Cardiac muscle cell (in vitro differentiated cells and primary cell): ENCODE measurements around the gene MYOM1. TPM values are rescaled to one million over a fixed set of nuclear protein-coding genes. Genes with fewer than 3 reads are reported as not detected.

Source experiments
- DNase-seq, 2 donors: peaks; one replicate each; pipeline versions ENCODE4 v3.0.0 to v3.0.0-alpha.2; 2010 to 2017; ENCODE audit warnings: low read depth in 1 of 2, low spot score in 1 of 2
- H3K27ac ChIP-seq: fragments of 200-600 bp; sonication (generic); 2 replicates; pipeline ENCODE4 v1.5.1; 2016
- H3K27me3 ChIP-seq: fragments of 200-600 bp; sonication (generic); 2 replicates; pipeline ENCODE4 v1.6.0; 2016; ENCODE audit warnings: control low read depth
- H3K36me3 ChIP-seq: fragments of 200-600 bp; sonication (generic); 2 replicates; pipeline ENCODE4 v1.5.1; 2016; ENCODE audit warnings: control low read depth
- H3K4me1 ChIP-seq: fragments of 200-600 bp; sonication (generic); 2 replicates; pipeline ENCODE4 v1.8.1; 2017; ENCODE audit warnings: low read depth, mild to moderate bottlenecking, mixed run types
- H3K4me3 ChIP-seq: fragments of 200-600 bp; sonication (generic); 2 replicates; pipeline ENCODE4 v1.5.1; 2016; ENCODE audit warnings: mild to moderate bottlenecking
- H3K9me3 ChIP-seq: fragments of 200-600 bp; sonication (generic); 2 replicates; pipeline ENCODE4 v1.5.1; 2017; ENCODE audit warnings: low read depth, mild to moderate bottlenecking, control low read depth
- polyA plus RNA-seq: library from polyadenylated mRNA; unstranded; fragments of >200 nt; fragmentation: Nextera tagmentation; extraction: Ambion mirVana; gene quantifications from 2 replicates; pipeline ENCODE4 v1.2.1, GENCODE V29; 2016
- total RNA-seq: library from RNA; depleted of rRNA; stranded (reverse); fragments of >200 nt; gene quantifications from 2 replicates; pipeline ENCODE4 v1.2.3, GENCODE V29; 2016
- TF ChIP-seq, protein P1 (sequence below): IDR thresholded peaks from 2 replicates; pipeline ENCODE4 v1.5.1; 2012; ENCODE audit warnings: low read depth, mild to moderate bottlenecking, low read length

Gene MYOM1
- total and polyA plus RNA-seq, 2 experiments from 2014 or later: 194 to 219 TPM

DNA sequence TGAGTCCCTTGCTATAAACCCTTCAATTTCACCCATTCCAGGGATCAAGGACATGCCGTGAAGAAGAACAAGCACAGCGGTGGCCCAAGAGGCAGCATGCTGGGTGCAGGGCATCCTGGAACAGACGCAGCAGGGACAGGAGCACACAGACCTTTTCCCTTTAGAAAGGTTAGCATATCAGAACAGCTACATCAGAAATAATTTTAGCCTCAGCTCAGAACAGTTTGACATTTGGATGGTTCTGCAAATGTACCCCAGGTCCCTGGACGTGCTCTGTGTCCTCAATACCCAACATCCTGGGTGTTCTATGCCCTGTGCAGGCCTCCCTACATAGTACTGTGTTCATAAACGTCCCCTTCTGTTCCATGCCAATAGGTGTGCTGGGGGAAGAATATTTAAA, 80.4 kb downstream of the MYOM1 start:
- no peaks in the 10 kb centered on the region for H3K27me3 ChIP-seq
- TF ChIP-seq, protein P1, sequence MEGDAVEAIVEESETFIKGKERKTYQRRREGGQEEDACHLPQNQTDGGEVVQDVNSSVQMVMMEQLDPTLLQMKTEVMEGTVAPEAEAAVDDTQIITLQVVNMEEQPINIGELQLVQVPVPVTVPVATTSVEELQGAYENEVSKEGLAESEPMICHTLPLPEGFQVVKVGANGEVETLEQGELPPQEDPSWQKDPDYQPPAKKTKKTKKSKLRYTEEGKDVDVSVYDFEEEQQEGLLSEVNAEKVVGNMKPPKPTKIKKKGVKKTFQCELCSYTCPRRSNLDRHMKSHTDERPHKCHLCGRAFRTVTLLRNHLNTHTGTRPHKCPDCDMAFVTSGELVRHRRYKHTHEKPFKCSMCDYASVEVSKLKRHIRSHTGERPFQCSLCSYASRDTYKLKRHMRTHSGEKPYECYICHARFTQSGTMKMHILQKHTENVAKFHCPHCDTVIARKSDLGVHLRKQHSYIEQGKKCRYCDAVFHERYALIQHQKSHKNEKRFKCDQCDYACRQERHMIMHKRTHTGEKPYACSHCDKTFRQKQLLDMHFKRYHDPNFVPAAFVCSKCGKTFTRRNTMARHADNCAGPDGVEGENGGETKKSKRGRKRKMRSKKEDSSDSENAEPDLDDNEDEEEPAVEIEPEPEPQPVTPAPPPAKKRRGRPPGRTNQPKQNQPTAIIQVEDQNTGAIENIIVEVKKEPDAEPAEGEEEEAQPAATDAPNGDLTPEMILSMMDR: no peak
- DNase-seq: no peak
- H3K4me3 ChIP-seq: no peak overlapping the region
- H3K4me1 ChIP-seq: no peaks in the 10 kb centered on the region
- H3K36me3 ChIP-seq: peaks cover 71% of the 10 kb centered on the region
- no peaks in the 10 kb centered on the region for H3K9me3 ChIP-seq
- no peak overlapping the region for H3K27ac ChIP-seq

DNA sequence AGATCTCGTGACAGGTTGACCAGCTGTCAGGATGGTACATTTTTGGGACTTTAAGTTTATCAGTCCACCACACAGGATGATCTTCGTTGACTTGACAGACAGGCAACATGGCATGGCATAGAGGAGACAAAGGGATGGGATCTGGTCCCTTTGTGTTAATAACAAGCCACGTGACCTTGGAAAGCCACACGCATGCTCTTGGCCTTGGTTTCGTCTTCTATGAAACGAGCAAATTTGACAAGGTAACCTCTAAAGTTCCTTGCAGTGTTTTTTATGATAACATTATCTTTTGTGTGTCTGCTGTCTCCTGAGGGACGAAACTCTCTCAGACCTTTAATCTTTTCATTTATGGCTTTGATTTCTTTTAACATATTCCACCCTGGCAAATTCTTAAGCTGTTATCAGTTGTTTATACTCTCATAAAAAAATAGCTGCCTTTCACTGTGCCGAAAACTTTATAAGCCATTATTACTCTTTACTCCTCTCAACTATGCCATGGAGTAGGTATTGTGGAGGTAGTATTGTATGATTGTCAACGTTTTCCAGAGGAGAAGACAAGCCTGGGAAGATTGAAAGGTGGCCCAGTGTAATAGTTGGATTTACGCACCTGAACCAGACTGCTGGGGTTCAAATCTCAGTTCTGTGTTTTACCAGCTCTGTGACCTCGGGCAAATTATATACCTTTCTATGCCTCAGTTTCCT, 81.3 kb downstream of the MYOM1 start:
- no peak overlapping the region for H3K4me3 ChIP-seq
- no peak for DNase-seq
- TF ChIP-seq, protein P1: no peak
- peaks cover 80% of the 10 kb centered on the region for H3K36me3 ChIP-seq
- H3K27me3 ChIP-seq: no peaks in the 10 kb centered on the region
- no peaks in the 10 kb centered on the region for H3K4me1 ChIP-seq
- no peak overlapping the region for H3K27ac ChIP-seq
- H3K9me3 ChIP-seq: no peaks in the 10 kb centered on the region

DNA sequence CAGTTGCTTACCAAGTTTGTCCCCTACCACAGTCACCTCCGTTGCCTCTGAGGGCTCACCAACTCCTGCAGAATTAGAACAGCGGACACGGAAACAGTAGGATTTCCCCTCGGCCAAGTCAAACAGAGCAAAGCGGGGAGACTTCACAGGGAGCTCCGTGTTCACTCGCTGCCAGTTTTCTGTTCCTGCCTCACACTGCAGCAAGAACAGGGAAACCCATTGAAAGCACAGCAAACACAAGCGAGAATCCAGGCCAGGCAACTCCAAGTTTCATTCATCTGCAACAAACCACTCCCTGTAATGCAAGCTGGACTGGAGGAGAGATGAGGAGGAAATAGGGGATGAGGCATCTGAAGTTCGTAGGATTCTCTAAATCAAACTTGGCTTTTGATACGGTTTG, 84.2 kb downstream of the MYOM1 start:
- no peak for DNase-seq
- Histone ChIP-seq H3K4me3 (no peak overlapping the region), H3K27ac (no peak overlapping the region), H3K4me1 (no peaks in the 10 kb centered on the region), H3K9me3 (no peaks in the 10 kb centered on the region), H3K27me3 (no peaks in the 10 kb centered on the region), H3K36me3 (peaks cover 81% of the 10 kb centered on the region)
- TF ChIP-seq, protein P1: no peak

DNA sequence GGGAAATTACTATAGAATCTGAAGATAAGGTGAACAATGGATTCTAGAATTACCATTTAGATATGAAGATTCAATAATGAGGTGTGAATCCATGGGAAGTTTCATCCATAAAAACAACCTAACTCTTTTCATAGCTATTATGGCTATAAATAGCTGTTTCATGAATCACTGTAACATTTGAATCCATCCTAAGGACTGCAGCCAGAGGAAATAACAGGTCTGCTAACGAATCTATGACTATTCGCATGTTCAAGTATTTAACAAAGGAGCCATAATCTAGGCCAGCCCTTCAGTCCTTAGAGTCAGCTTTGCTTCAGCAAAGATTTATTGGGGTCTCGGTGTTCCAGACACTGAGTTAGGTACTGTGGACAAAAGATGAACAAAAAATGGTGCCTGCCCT, 87.1 kb downstream of the MYOM1 start:
- Histone ChIP-seq H3K9me3 (no peaks in the 10 kb centered on the region), H3K27me3 (no peaks in the 10 kb centered on the region), H3K4me3 (no peak overlapping the region), H3K27ac (peak overlapping the region; percentile 37), H3K36me3 (peaks cover 80% of the 10 kb centered on the region), H3K4me1 (no peaks in the 10 kb centered on the region)
- no peak for DNase-seq
- TF ChIP-seq, protein P1: no peak

DNA sequence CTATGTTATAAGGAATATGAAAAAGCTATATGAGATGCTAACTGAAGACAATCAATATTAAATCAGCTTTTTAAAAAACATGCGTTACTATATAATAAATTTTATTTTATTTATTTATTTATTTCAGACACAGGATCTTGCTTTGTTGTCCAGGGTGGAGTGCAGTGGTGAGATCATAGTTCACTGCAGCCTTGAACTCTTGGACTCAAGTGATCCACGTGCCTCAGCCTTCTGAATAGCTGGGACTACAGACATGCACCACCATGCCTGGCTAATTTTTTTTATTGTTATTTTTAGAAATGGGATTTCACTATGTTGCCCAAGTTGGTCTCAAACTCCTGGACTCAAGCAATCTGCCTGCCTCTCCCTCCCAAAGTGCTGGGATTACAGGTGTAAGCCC, 89.4 kb downstream of the MYOM1 start:
- Histone ChIP-seq H3K4me1 (no peaks in the 10 kb centered on the region), H3K9me3 (no peaks in the 10 kb centered on the region), H3K4me3 (no peak overlapping the region), H3K27me3 (no peaks in the 10 kb centered on the region), H3K27ac (no peak overlapping the region), H3K36me3 (peaks cover 88% of the 10 kb centered on the region)
- DNase-seq: no peak
- TF ChIP-seq, protein P1: no peak
